Measurements from ENCODE around the gene TEX2.
"Not testable (repeated sequence)": the region's sequence is repeated elsewhere in the genome, so short reads cannot be mapped to it uniquely, and the experiment has no call there.

TEX2 gene

GRCh38 chr17:64187093-64187895 lies 75.8 kb downstream of the TEX2 start:
- no peak overlapping the region for H3K4me3 Mint-ChIP-seq
- H3K36me3 Mint-ChIP-seq, result peaks cover 7% of the 10 kb centered on the region
- H3K4me1 Mint-ChIP-seq, result peaks cover 6% of the 10 kb centered on the region
- no peaks in the 10 kb centered on the region for H3K27me3 Mint-ChIP-seq
- H3K27ac Mint-ChIP-seq, result no peak overlapping the region
- H3K9me3 Mint-ChIP-seq, result no peaks in the 10 kb centered on the region

- no peak overlapping the region for H3K4me3 Mint-ChIP-seq
- H3K27ac Mint-ChIP-seq, result no peak overlapping the region
- H3K27me3 Mint-ChIP-seq, result no peaks in the 10 kb centered on the region
- H3K4me1 Mint-ChIP-seq, result peaks cover 6% of the 10 kb centered on the region
- no peaks in the 10 kb centered on the region for H3K9me3 Mint-ChIP-seq
- H3K36me3 Mint-ChIP-seq, result peaks cover 7% of the 10 kb centered on the region
Measured at GRCh38 chr17:64186171-64187092, 76.6 kb downstream of the TEX2 start.

GRCh38 chr17:64185557-64185956 lies 77.5 kb downstream of the TEX2 start:
- not testable (repeated sequence) for H3K4me1 Mint-ChIP-seq, H3K9me3 Mint-ChIP-seq, H3K36me3 Mint-ChIP-seq, H3K4me3 Mint-ChIP-seq, H3K27ac Mint-ChIP-seq, H3K27me3 Mint-ChIP-seq

GRCh38 chr17:64185101-64185500 lies 78.0 kb downstream of the TEX2 start:
- H3K4me1 Mint-ChIP-seq, result peaks cover 6% of the 10 kb centered on the region
- no peak overlapping the region for H3K27ac Mint-ChIP-seq
- H3K27me3 Mint-ChIP-seq, result no peaks in the 10 kb centered on the region
- no peaks in the 10 kb centered on the region for H3K9me3 Mint-ChIP-seq
- H3K36me3 Mint-ChIP-seq, result peaks cover 12% of the 10 kb centered on the region
- no peak overlapping the region for H3K4me3 Mint-ChIP-seq

GRCh38 chr17:64183815-64184214 lies 79.2 kb downstream of the TEX2 start:
- H3K4me3 Mint-ChIP-seq, result no peak overlapping the region
- H3K27ac Mint-ChIP-seq, result no peak overlapping the region
- no peaks in the 10 kb centered on the region for H3K27me3 Mint-ChIP-seq
- peaks cover 17% of the 10 kb centered on the region for H3K36me3 Mint-ChIP-seq
- no peaks in the 10 kb centered on the region for H3K9me3 Mint-ChIP-seq
- H3K4me1 Mint-ChIP-seq, result peaks cover 6% of the 10 kb centered on the region

- H3K9me3 Mint-ChIP-seq, result no peaks in the 10 kb centered on the region
- H3K4me1 Mint-ChIP-seq, result peaks cover 6% of the 10 kb centered on the region
- H3K4me3 Mint-ChIP-seq, result no peak overlapping the region
- peaks cover 15% of the 10 kb centered on the region for H3K36me3 Mint-ChIP-seq
- no peaks in the 10 kb centered on the region for H3K27me3 Mint-ChIP-seq
- H3K27ac Mint-ChIP-seq, result no peak overlapping the region
Measured at GRCh38 chr17:64182325-64183012, 80.6 kb downstream of the TEX2 start.

GRCh38 chr17:64180089-64181073 lies 82.7 kb downstream of the TEX2 start:
- peaks cover 15% of the 10 kb centered on the region for H3K36me3 Mint-ChIP-seq
- no peaks in the 10 kb centered on the region for H3K9me3 Mint-ChIP-seq
- H3K27ac Mint-ChIP-seq, result no peak overlapping the region
- H3K4me3 Mint-ChIP-seq, result no peak overlapping the region
- no peaks in the 10 kb centered on the region for H3K27me3 Mint-ChIP-seq
- peaks cover 6% of the 10 kb centered on the region for H3K4me1 Mint-ChIP-seq

- not testable (repeated sequence) for H3K27me3 Mint-ChIP-seq, H3K27ac Mint-ChIP-seq, H3K9me3 Mint-ChIP-seq, H3K4me1 Mint-ChIP-seq, H3K4me3 Mint-ChIP-seq
- H3K36me3 Mint-ChIP-seq, result peaks cover 15% of the 10 kb centered on the region
Measured at GRCh38 chr17:64179024-64179423, 84.0 kb downstream of the TEX2 start.

GRCh38 chr17:64178011-64178825 lies 84.8 kb downstream of the TEX2 start:
- Mint-ChIP-seq H3K4me1 (no peaks in the 10 kb centered on the region), H3K9me3 (no peaks in the 10 kb centered on the region), H3K27ac (no peak overlapping the region), H3K36me3 (peaks cover 15% of the 10 kb centered on the region), H3K27me3 (no peaks in the 10 kb centered on the region), H3K4me3 (no peak overlapping the region)

GRCh38 chr17:64177311-64178010 lies 85.6 kb downstream of the TEX2 start:
- H3K4me1 Mint-ChIP-seq, result no peaks in the 10 kb centered on the region
- H3K27me3 Mint-ChIP-seq, result no peaks in the 10 kb centered on the region
- H3K9me3 Mint-ChIP-seq, result no peaks in the 10 kb centered on the region
- H3K4me3 Mint-ChIP-seq, result no peak overlapping the region
- H3K36me3 Mint-ChIP-seq, result peaks cover 17% of the 10 kb centered on the region
- H3K27ac Mint-ChIP-seq, result no peak overlapping the region

- Mint-ChIP-seq H3K36me3 (peaks cover 18% of the 10 kb centered on the region), H3K9me3 (no peaks in the 10 kb centered on the region), H3K4me3 (no peak overlapping the region), H3K27ac (no peak overlapping the region), H3K27me3 (no peaks in the 10 kb centered on the region), H3K4me1 (no peaks in the 10 kb centered on the region)
Measured at GRCh38 chr17:64176556-64176955, 86.5 kb downstream of the TEX2 start.

GRCh38 chr17:64174686-64175456 lies 88.2 kb downstream of the TEX2 start:
- Mint-ChIP-seq H3K9me3 (no peaks in the 10 kb centered on the region), H3K4me3 (no peak overlapping the region), H3K4me1 (no peaks in the 10 kb centered on the region), H3K27ac (no peak overlapping the region), H3K27me3 (no peaks in the 10 kb centered on the region), H3K36me3 (peaks cover 20% of the 10 kb centered on the region)

GRCh38 chr17:64173646-64174045 lies 89.4 kb downstream of the TEX2 start:
- H3K4me1 Mint-ChIP-seq, result no peaks in the 10 kb centered on the region
- peaks cover 16% of the 10 kb centered on the region for H3K36me3 Mint-ChIP-seq
- no peak overlapping the region for H3K27ac Mint-ChIP-seq
- no peaks in the 10 kb centered on the region for H3K9me3 Mint-ChIP-seq
- H3K27me3 Mint-ChIP-seq, result no peaks in the 10 kb centered on the region
- no peak overlapping the region for H3K4me3 Mint-ChIP-seq
